Sciatic nerve (tissue), 2 donors: ENCODE results near the gene ZCCHC24. TPM values are rescaled to one million over a fixed set of nuclear protein-coding genes. Genes with fewer than 3 reads are reported as not detected.

ENCODE experiments used
- ATAC-seq: fragments of 200-7000 bp; cut with Tn5 transposase; one replicate; pipeline ENCODE4 v1.9.1; 2020; ENCODE audit warnings: mild to moderate bottlenecking, moderate library complexity
- DNase-seq: peaks from one replicate; pipeline ENCODE4 v3.0.0-alpha.2; 2020; ENCODE audit warnings: low spot score
- intact Hi-C: fragments of 100-400 bp; cut with DNase I; formaldehyde crosslinking; loops from one replicate; pipeline ENCODE4 v1.14.2; 2022
- total RNA-seq: library from RNA; stranded (reverse); fragmentation: NEBNext Ultra II Directional; extraction: Animal tissue kit (Norgen Biotek cat#: 25700); gene quantifications from one replicate; pipeline ENCODE4 v1.2.1, GENCODE V29; 2021
- donor health status: DM: no; HTN: no; CAD: no.
- donor health status: DM: no; HTN: no; CAD: no.

ZCCHC24 gene
- total RNA-seq, 1 donor from 2014 or later = 150 TPM

DNA sequence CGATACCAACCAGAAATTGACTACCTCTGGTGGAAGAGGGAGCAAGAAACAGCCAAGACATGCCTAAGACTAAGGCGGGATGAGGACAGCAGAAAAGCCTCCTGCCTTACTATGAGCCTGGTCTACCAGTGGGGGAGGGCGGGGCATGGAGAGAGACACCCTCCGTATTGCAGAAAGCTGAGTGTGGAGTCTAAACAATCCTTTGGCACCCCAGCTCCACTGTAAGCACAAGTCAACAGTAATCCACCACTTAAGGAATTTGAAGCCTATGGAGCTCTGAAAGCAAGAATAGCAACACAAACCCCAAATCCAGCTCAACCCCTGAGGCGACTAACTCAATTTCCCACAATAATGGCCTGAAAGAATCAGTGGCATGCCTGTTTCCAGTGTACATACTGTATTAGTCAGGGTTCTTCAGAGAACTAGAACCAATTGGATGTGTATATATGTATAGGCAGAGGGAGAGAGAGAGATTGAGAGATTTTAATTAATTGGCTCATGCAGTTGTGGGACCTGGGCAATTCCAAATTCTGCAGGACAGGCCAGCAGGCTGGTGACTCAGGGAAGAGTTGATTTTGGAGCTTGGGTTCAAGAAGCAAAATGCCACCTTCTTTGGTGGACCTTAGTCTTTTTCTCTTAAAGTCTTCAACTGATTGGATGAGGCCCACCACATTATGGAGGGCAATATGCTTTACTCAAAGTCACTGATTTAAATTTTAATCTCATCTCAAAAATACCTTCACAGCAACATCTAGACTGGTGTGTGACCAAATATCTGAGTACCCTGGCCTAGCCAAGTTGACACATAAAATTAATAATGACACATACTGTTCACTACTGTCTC is 84.7 kb downstream of the ZCCHC24 start:
- DNase-seq (no peak), ATAC-seq (no peak)
- intact Hi-C loops = no loop called here

DNA sequence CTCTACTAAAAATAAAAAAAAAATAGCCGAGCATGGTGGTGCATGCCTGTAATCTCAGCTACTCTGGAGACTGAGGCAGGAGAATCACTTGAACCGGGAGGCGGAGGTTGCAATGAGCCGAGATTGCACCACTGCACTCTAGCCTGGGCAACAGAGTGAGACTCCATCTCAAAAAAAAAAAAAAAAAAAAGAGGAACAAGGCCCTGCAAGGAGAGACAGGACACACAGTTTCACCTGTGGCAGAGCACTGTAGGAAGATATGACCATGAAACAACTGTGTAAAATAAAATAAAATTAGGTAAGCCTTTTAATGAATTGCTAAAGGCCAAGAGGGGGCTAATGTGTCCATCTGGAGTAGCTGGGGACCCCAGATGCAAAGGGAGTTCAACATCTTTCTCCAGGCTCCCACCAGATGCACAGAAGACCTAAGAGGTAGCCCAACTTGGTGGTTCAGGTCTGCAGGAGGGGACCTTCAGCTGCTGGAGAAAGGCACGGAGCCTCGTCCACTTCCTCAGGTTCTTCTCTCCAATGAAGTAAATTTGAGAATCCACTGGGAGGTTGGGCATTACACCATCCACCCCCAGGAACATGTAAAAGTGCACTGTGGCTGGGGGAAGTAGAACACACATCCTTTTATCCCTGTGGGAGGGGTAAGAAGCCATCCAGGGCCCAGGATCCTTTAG is 85.5 kb downstream of the ZCCHC24 start:
- ATAC-seq (no peak), DNase-seq (no peak)
- intact Hi-C loops = no loop called here

DNA sequence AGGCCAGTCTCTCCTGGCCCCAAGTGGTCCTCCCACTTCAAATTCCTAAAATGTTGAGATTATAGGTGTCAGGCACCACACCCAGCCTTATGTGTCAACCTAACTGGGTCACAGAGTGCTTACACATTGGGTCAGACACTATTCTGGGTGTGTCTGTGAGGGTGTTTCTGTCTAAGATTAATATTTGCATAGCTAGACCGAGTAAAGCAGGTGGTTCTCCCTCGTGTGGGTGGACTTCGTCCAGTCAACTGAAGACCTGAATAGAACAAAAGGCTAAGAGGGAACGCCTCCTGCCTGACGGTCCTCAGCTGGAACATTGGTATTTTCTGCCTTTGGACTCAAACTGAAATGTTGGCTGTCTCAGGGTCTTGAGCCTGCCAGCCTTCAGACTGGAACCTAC is 86.6 kb downstream of the ZCCHC24 start:
- ATAC-seq = no peak
- intact Hi-C loops = no loop called here
- no peak for DNase-seq

DNA sequence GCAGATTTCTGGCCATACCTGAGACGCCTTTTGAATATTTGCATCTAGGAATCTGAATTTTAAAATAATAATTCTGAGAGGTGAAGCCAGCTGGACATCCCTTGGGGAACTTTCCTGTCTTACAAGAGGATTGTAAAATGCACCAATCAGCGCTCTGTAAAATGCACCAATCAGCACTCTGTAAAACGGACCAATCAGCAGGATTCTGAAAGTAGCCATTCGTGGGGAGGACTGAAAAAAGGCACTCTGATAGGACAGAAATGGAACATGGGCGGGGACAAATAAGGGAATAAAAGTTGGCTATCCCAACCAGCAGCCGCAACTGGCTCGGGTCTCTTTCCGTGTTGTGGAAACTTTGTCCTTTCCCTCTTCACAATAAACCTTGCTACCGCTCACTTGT is 88.2 kb downstream of the ZCCHC24 start:
- no peak for ATAC-seq
- intact Hi-C loops = no loop called here
- DNase-seq = no peak

DNA sequence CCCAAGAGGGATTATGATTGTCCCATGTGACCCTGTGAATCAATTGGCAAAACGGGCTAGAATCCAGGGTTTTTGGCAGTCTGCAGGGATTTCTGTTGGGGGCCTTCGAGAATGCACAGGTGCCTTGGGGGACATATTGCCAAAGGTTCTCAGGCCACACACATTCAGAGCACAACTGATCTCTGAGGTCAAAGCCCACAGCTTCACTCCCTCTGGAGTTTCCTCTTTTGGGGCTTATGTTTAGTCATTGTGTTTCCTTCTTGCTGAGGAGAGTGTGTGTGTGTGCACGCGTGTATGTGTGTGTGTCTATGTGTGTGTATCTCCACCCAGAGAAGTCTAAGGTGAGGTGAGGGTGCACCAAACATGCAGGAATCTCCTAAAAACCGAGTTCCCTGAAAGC is 89.3 kb downstream of the ZCCHC24 start:
- DNase-seq (no peak), ATAC-seq (no peak)
- intact Hi-C loops = no loop called here

DNA sequence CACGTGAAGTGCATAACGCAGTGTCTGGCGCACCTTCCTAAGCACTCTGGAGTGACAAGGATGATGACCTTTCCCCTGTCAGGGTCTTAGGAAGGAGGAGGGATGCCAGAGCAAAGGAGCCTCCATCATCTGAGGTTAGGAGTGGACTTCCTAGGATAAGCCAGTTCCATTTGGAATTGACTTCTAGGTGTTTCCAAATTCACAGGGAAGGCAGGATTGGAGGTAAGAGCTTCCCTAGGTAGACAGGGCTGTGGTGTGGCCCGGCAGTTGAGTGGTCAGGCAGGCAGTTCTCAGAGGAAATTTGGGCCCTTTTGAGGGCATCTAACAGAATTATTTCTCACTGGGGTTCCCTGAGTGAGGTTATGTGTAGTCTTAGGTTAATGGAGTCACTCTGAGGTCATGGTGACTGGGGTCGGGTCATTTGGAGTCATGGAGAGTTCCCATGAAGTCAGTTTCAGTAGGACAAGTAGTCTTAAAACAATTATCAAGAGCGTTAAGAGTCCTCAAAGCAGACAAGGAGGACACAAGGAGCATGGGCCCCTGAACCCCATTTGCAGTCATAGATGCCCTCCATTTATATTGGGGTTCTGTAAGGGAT is 89.9 kb downstream of the ZCCHC24 start:
- intact Hi-C loops = no loop called here
- ATAC-seq (no peak), DNase-seq (no peak)

DNA sequence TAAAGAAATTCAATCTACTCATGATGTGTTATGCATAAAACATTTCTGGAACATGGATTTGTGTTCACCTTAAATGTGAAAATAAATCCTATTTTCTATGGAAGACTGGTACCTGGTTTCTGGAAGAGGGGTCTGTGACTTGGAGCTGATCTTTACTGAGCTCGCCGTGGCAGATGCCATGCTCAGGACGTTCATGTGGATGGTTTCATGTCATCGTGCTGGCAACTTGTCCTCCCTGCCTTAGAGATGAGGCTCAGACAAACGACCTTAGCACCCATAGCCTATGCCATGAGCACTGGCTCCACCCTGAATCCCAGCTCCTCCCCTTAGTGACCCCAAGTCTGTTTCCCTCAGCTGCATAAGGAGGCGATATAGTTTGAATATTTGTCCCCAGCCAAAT is 90.8 kb downstream of the ZCCHC24 start:
- ATAC-seq (no peak), DNase-seq (no peak)
- intact Hi-C loops = no loop called here

DNA sequence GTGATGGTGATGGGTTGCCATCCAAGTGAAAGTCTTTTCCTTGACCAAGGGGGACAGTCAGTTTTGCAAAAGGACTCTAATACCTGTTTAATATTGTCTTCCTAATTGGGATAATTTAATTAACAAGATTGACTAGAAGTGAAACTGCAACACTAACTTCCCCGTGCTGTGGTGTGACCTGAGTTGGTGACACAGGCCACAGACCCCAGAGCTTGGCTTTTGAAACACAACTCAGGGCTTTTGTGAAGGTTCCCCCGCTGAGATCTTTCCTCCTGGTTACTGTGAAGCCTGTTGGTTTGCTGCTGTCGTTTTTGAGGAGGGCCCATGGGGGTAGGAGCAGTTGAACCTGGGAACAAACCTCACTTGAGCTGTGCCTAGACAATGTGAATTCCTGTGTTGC is 91.3 kb downstream of the ZCCHC24 start:
- ATAC-seq (no peak), DNase-seq (no peak)
- intact Hi-C loops = no loop called here

DNA sequence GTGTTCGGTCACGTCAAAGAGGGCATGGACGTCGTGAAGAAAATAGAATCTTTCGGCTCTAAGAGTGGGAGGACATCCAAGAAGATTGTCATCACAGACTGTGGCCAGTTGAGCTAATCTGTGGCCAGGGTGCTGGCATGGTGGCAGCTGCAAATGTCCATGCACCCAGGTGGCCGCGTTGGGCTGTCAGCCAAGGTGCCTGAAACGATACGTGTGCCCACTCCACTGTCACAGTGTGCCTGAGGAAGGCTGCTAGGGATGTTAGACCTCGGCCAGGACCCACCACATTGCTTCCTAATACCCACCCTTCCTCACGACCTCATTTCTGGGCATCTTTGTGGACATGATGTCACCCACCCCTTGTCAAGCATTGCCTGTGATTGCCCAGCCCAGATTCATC is 91.7 kb downstream of the ZCCHC24 start:
- no peak for ATAC-seq
- intact Hi-C loops = no loop called here
- DNase-seq = no peak

DNA sequence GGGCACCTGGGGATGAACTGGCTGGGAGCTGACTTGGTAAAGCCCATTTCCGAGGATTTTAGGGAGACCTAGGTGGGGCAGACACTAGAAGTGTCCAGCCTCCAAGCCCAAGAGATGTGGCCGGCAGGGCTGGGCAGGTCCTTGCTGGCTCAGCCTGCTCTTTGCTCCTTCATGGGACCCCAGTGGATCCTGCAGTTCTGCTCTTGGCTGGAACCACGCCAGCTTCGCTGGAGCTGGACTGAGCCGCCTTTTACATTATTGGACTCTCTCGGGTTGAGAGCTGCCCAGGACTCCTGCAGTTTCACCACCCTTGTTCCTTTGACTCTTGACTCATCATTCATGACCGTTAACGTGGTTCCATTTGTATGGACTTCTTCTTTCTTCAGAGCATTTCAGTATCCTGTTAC is 92.4 kb downstream of the ZCCHC24 start:
- no peak for ATAC-seq
- no peak for DNase-seq
- intact Hi-C loops = no loop called here

DNA sequence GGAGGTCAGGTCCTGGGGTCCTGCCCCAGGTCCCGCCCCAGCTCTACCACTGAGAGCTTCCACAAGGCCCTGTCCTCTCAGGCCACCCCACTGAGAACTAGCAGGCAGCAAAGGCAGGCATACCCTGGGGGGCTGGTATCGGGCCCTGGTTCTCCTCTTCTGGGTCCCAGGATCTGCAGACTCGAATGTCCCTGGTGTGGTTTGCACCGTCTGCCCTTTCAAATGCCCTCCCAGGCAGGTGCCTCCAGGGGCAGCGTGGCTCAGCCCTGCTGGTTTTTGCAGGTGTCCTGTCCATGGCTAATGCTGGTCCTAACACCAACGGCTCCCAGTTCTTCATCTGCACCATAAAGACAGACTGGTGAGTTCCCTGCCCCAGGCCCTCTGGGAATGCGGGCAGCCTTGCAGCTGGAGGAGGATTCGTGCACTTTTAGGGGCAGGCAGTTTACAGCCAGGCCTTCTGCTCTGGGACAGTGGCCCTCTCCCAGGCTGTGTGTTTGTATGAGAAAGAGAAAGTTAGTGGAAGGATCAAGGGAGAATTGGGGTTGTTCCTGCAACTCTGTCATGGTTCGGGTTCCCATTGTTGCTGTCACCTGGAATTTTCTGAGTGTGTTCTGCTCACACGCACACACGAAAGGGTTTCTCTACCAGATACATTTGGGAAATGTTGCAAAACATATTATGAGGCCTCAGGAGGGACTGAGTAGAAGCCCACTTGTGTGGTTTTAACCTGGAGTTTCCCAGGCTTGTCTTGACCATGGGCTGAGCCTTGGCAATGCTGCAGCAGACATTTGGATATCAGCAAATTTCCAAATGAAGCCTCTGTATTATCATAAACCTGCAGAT is 93.2 kb downstream of the ZCCHC24 start:
- ATAC-seq (no peak), DNase-seq (no peak)
- intact Hi-C loops = no loop called here

DNA sequence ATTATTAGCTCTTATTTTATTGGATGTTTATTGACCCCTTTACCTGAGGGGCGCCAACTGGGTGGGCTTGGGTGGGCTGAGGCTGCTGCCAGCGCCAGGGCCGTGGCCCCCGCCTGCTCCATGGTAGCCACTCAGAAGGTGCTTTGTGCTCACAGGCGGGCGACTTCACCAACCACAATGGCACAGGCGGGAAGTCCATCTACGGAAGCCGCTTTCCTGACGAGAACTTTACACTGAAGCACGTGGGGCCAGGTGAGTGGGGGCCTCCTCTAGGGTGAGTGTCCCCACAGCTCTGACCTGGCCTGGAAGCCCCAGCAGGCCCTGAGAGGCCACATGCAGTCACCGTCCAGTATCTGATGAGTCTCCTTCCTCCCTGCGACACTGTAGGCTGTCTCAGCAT is 94.1 kb downstream of the ZCCHC24 start:
- ATAC-seq = no peak
- DNase-seq = no peak
- intact Hi-C loops = no loop called here

DNA sequence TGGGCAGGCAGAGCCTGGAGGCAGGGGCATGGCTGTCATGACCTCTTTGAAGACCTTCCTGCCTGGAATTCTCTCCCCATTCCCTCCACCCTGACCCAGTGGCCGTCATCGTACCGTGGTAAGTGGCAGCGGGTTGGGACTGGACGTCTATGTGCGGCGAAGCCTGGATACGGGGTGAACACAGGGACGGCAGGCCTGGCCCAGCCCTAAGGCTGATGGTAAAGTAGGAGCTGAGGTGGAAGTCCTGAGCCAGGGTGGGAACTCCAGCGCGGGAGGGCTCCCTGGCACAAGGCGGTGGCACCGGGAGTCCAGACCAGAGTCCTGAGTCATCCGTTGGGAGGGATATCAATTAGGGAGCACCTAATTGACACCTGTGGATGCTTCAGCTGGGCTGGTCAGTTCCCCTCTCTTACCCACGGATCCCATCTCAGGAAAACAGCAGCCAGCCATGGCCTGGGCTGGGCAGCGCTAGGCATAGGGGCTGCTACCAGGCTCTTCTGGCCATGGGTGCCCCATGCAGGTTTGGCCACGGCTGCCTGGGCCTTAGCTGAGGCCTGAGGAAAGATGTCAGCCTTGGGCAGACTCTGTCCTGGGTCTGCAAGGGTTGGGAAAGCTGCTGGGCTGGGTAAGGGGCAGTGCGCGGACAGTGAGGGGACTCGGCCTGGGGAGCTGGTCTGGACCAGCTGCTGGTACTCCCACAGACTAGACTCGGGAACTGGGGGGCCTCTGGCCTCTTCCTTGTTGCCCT is 94.8 kb downstream of the ZCCHC24 start:
- ATAC-seq = no peak
- no peak for DNase-seq
- intact Hi-C loops = no loop called here

DNA sequence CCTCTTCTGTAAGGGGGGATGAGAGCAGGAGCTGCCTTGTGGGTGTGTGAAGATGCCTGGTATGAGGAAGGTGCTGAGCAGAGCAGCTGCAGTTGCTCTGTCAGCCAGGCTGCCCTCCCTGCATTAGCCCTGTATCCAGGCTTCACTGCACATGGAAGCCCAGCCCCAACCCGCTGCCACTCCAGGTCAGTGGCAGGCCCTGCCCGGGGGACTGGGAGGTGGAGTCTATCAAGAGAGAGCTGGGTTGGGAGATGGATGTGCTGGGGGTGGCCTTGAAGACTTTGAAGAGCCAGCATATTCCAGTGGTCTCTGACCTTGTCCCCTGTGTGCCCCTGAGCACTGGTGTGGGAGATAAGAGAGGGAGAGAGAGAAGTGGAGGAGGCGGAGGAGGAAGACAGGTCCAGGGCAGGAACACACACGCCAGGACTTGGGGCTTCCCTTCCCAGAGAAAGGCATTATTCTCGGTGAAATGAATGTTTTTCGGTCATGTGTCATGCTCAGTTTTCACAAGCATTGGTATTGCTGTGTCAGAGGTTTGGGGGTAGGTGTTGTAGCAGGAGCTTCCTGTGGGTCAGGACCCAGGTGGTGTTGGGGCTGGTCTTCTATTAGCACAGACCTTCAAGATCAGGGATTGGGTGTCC is 95.5 kb downstream of the ZCCHC24 start:
- DNase-seq = no peak
- ATAC-seq = no peak
- intact Hi-C loops = no loop called here

DNA sequence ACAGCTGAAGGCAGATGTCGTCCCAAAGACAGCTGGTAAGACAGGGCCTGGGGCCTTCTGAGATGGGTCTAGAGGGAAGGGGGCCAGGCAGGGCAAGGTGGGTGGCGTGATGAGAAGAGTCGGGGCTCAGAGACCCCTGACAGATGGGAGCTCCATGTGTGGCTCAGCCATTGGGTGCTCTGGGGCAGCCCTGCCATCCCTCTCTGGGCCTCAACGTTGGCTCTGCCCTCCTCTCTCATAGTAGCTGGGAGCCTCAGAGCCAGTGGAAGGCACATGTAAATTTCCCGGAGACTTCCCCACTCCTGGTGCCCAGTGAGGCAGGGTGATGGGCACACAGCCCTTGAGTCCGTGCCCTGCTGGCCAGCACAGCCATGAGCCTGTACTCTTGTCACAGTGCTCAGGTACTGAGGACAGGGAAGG is 96.3 kb downstream of the ZCCHC24 start:
- intact Hi-C loops = no loop called here
- no peak for ATAC-seq
- no peak for DNase-seq

DNA sequence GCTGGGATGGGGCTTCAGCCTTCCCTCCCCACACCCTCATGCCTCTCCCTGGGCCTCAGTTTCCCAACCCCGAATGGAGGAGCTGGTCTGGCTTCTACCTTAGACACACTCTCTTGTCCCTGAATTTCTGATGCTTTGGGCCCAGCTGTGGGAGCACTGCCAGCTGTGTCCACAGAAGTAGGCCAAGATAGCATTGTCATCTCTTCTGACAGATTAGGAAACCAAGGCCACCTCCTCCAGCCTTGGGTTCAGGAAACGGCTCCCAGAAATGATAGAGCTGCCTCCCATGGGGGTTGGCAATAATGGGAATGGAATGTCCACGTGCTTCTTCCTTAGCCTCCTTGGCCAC is 96.8 kb downstream of the ZCCHC24 start:
- intact Hi-C loops = no loop called here
- no peak for ATAC-seq
- no peak for DNase-seq

DNA sequence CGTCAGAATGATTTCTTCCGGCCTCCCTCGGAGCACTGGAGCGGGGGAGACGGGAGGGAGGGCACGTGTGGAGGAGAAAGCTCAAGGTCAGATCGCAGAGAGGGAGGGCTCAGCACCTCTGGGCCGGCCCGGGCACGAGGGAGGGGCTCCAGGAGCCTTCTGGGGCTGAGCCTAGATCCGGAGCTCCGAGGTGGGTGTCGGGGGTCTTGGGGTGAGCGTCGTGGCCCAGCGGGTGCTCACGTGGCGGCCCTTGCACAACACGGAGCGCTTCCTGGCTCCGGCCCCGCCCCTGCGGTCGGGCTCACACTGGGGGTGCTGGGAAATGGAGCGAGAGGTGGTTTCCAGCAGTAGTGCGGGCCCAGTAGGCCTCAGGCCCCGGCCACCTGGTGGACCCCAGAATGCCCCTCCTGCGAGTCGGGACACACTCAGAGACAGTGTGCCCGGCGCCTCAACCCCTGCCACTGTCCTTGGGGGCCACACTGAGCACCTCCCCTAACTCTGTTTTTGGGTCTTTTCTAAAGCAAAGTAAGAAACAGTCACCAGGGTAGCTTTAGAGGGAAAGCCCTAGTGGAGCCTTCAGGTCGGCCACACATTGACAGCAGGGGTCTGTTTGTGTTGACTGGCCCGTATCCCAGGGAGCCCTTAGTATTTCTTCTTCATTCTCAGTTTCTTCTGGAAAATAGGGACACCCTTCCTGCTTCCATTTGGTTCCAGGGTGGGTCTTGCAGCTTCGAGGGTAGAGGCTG is 97.4 kb downstream of the ZCCHC24 start:
- intact Hi-C loops = no loop called here
- peak; percentile 88 for DNase-seq
- peak; percentile 84 for ATAC-seq
